SU-DHL-6 (cell line): ENCODE measurements around the gene SBK3.

Experiments used
- EZH2phosphoT487 ChIP-seq: fragments of 200-600 bp; sonication (generic), shearing (Covaris generic); conservative IDR thresholded peaks from 2 replicates; pipeline ENCODE4 v1.6.1; 2018; ENCODE audit warnings: mild to moderate bottlenecking, antibody characterized with exemption, low read length, moderate library complexity, mixed read lengths
- TF ChIP-seq, protein P1 (sequence below): fragments of 200-600 bp; sonication (generic); IDR thresholded peaks from one replicate; pipeline ENCODE4 v1.5.1; 2017; ENCODE audit warnings: antibody characterized with exemption, mild to moderate bottlenecking, low read length, moderate library complexity; ENCODE audit not compliant: insufficient read depth, poor library complexity, severe bottlenecking

GRCh38 chr19:55550321-55550650, 4.9 kb upstream of the SBK3 start:
- TF ChIP-seq, protein P1, sequence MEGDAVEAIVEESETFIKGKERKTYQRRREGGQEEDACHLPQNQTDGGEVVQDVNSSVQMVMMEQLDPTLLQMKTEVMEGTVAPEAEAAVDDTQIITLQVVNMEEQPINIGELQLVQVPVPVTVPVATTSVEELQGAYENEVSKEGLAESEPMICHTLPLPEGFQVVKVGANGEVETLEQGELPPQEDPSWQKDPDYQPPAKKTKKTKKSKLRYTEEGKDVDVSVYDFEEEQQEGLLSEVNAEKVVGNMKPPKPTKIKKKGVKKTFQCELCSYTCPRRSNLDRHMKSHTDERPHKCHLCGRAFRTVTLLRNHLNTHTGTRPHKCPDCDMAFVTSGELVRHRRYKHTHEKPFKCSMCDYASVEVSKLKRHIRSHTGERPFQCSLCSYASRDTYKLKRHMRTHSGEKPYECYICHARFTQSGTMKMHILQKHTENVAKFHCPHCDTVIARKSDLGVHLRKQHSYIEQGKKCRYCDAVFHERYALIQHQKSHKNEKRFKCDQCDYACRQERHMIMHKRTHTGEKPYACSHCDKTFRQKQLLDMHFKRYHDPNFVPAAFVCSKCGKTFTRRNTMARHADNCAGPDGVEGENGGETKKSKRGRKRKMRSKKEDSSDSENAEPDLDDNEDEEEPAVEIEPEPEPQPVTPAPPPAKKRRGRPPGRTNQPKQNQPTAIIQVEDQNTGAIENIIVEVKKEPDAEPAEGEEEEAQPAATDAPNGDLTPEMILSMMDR = no peak
- TF ChIP-seq EZH2phosphoT487 = no peak
